NCI-H1417 treated with DMSO at 0.1 percent for 48 hours (cell line): ENCODE data around the gene RSPO1.
"Not testable (repeated sequence)": the region's sequence is repeated elsewhere in the genome, so short reads cannot be mapped to it uniquely, and the experiment has no call there.

Source experiments
- DNase-seq: peaks from one replicate; lab custom pipeline; 2025; lab: John Stamatoyannopoulos, UW

Gene RSPO1

GRCh38 chr1:37634244-37634991 is at the start of gene RSPO1:
Gene RSPO1, minus strand, starts transcription at chr1:37634892. Its CDS starts 5,231 bp downstream, at chr1:37629661.
- DNase-seq = no peak

- not testable (repeated sequence) for DNase-seq
Measured at GRCh38 chr1:37684182-37684581, 49.5 kb upstream of the RSPO1 start.

- DNase-seq = no peak
Measured at GRCh38 chr1:37682334-37682987, 47.8 kb upstream of the RSPO1 start.

DNA sequence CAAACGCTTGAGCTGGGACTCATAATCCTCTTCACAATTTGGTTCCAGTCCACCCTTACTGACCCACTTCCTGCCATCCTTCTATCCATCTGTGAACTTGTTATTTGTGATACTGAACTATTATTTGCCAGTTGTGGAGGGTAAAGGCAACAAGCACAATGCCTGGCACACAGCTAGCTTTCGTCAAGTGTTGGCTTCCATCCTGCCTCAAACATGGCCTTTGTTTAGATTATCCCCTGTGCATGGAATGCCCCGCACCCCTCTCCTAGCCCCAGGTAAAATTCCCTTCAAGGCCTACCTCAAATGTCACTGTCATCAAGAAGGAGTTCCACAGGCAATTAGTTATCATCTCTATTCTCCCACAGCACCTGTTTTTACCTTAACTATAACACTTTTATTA is 46.2 kb upstream of the RSPO1 start:
- DNase-seq = no peak

DNA sequence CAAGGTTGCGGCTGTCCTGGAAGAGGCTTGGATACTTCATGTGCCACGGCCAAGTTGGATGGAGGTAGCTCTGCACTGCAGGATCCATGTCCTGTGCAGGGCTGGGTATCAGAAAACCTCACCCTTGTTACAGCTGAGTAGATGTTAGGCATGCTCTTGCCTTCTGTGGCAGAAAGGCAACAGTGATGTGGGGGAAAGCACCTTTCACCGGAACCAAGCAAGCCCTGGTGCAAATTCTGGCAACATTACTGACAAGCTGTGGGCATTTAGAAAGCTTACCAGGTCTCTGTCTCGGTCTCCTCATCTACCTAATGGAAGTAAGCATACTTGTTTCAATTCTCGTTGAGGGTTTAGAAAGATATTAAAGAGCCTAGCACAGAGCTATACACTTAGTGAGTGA is 43.1 kb upstream of the RSPO1 start:
- DNase-seq = no peak

DNA sequence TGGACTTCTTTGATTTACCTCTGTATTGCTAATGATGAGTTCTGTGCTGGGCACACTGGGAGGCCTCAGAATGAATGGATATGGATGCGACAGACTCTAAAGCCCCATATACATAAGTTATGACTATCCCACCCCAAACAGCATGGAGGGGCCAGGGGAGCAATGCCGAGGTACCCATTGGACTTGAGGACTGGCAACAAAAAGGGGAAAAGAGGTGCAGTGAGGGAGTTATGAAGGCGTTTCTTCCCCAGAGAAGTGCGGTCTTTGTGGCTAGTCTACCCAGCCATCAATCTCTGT is 42.4 kb upstream of the RSPO1 start:
- DNase-seq = no peak

DNA sequence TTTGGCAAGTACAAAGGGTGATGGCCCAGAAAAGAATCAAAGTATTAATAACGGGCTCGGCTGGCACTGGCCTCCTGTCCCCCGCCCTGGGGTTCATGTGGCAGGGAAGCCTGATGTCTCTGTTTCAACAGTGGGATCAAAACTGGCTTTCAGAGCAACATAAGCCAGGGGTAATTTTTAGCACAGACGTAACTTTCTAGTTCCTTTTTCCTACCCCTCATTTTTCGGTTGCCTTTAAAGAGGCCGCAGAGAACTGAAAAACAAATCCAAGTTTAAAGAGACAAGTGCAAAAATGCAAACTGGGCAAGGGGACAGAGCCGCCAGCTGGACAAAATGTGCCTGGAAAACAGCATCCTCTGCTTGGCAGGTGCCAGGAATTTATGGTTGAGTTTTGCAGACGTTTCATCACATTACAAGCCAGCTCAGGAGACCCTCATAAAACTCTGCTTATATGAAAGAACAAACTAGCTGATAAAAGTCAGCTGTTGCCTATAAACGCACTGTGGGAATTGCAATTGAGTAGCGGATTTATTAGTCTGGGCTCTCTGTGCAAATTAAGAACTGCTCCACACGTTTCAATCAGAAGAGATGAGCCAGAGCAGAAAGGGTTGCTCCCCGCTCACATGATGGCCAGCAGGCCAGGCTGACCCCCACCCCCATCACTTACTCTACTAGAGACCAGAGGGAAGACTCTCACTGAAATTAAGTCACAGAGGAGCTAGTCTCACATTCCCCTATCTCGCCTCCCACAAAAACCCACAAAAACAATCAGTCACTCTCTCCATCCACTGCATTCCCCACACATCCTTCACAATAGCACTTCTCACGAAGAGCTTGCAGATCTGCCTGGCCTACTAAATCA is 41.8 kb upstream of the RSPO1 start:
- DNase-seq = no peak

DNA sequence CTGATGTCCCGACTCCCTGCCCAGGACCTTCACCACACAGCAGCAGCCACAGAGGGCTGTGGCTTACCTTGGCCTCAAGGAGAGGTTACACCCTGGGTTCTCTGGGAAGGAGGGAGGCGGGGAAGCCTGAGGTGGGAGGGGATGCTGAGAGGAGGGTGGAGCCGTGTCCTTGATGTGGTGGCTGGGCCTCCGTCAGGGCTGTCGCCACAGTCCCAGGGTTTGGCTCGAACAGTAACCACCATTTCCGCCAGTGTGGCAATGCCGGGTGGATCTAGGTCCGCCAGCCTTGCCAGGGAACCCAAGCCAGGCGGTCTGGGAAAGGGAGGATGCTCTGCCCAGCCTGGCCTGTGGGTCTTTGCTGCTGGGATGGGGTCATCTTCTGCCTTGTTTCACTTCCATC is 39.2 kb upstream of the RSPO1 start:
- no peak for DNase-seq

GRCh38 chr1:37672136-37672870 is 37.6 kb upstream of the RSPO1 start:
- no peak for DNase-seq

- no peak for DNase-seq
Measured at GRCh38 chr1:37671261-37671660, 36.6 kb upstream of the RSPO1 start.

DNA sequence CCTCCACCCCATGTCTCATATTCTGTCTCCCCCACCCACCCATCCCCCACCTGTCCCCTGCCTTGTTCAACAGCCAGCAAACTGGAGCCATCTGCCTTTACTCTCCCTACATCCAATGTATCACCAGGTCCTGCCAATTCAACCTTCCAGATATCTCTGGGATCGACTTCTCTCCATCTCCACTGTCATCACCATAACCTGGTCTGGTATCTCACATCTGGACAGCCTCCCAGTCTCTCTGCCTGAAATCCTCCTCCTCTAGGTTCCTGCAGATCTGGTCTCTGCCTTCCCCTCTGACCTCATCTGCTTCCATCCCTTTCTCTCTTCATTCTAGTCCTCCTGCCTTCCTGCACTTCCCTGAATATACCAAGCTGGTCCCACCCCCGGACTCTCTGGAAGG is 35.4 kb upstream of the RSPO1 start:
- no peak for DNase-seq

GRCh38 chr1:37667023-37667671 is 32.5 kb upstream of the RSPO1 start:
- DNase-seq = no peak

DNA sequence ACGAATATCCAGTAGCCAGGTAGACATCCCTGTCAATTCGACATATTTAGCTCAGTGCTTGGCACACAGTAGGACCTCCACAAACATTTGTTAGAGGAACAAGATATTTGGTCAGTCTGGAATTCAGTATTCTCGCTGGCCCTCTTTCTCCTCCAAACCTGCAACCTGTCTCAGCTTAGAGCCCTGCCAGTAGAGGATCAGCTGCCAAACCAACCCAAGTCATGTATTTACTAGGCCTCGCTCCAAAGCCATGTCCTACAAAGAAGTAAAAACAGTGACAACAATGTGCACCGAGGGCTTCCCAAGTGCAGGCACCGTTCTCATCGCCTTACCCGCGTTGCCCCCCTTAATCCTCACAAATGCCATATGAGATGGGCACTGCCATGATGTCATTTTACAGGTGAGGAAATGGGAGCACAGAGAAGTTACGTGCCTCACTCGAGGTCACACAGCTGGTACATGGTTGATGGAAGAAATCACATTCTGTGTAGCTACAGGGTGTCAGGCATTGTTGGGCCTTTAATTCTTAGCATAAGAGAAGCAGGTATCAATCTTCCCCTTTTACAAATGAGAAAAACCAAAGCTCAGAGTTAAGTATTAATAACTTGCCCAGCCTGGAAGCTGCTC is 31.7 kb upstream of the RSPO1 start:
- no peak for DNase-seq

DNA sequence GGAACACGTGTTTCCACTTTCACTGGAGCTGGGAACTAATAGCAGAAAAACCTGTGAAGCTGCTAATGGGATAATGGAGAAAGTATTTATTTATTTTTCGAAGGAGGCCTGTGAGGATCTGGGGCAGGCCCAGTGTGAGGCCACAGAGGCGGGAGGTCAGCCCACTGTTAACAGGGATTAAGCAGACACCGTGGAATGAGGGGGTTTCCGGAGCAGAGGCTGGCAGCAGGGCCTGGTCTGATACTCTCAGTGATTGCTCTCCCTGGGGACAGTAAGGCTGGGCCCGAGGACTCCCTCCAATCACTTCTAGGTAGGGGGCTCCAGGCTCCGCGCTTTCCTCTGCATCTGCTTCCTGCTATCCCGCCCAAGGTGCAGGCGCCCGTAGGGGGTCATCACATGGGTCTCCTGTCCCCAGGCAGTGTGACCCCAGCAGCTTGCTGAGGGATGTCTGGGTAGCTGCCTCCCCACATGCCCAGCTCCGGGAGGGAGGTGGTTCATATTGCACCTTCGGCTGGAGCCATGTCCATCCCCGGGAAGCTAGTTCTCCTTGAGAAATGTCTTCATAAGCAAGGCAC is 28.8 kb upstream of the RSPO1 start:
- no peak for DNase-seq

GRCh38 chr1:37662031-37662755 is 27.5 kb upstream of the RSPO1 start:
- DNase-seq = no peak

DNA sequence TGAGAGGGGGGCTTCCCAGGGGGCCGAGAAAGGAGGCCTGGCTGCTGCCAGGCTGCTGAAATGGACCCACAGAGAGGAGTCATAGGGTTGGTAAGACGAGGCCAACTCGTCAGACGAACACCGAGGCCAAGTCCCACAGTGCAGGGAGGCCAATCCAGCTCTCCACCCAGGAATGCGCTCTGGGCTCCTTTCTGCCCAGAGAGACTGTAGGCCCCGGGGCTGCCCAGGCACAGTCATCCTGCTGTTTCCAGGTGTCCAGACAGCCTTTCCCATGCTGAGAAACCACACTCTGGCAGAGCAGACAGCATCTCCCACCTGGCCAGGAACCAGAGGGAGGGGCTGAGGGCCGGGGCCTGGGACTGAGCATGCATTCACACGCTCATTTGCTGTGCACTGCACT is 26.7 kb upstream of the RSPO1 start:
- no peak for DNase-seq

DNA sequence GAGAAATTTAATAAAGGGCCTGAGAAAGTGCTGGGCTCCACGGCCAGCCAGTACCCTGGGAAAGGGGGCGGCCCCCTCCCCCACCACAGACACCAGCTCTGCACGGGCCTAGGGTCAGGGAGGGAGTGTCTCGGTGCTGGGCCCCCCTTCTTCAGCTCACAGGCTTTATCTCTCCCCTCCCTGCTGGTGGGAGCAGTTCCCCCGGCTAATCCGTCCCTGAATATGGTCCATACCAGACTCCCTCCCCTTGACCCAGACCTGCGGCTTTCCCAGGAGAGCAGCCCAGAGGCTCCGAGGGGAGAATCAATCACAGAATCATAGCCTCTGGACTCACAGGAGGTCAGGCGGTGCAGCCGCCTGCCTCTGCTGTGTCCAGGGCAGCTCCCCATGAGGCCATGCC is 26.0 kb upstream of the RSPO1 start:
- no peak for DNase-seq

GRCh38 chr1:37658486-37658885 is 23.8 kb upstream of the RSPO1 start:
- DNase-seq = no peak

DNA sequence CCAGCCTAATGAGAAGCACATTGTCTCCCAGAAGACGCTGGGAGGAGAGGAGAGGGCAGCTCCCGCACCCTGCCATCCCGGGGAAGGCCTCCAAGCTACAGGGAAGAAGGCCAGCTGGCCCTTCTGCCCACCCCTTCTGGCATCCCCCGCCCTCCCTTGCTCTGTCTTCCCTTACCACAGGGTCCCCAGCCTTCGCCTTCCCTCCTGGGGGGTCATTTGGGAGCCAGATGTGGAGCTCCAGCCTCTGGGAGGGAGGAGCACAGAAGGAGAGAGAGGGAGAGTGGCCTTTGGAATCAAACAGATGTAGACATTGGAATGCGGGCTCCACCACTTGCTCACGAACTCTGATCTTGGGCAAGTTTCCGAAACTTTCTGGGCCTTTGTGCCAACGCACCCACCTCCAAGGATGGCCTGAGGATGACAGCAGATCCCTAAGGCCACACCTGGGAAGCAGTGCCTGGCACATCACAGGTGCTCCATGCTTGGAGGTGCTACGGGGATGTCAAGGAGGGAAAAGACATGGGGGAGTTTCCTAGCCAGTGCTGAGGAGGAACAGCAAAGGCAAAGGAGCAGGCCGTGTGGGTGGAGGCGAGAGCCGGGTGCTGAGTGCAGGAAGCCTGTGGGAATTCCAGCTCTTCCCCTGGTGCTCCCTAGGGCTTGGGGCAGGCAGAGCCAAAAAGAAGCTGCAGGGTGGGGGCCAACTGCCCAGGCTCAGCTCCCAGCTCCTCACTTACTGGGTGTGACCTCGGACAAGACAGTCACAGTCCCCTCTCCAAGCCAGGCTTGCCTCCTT is 23.1 kb upstream of the RSPO1 start:
- no peak for DNase-seq

GRCh38 chr1:37656881-37657280 is 22.2 kb upstream of the RSPO1 start:
- no peak for DNase-seq
